K562 (cell line): Measurements from ENCODE around the gene TBC1D7. TPM values are rescaled to one million over a fixed set of nuclear protein-coding genes. Genes with fewer than 3 reads are reported as not detected.
A peak's percentile ranks its signal among the peaks of the same experiment; 100 is the strongest.

Experiments used
- ATF1 ChIP-seq, 2 experiments: fragments of 450-650 bp in 1 of 2; IDR thresholded peaks; 2 replicates each; pipeline ENCODE4 v1.6.1; 2016; ENCODE audit warnings: missing compliant biosample characterization in 1 of 2, missing genetic modification characterization in 1 of 2
- CHD4 ChIP-seq: fragments of 200-600 bp; sonication (generic); IDR thresholded peaks from 3 replicates; pipeline ENCODE4 v1.6.1; 2012; ENCODE audit warnings: low read depth, mild to moderate bottlenecking, mixed read lengths, low read length, inconsistent platforms; ENCODE audit not compliant: insufficient read depth, insufficient replicate concordance, poor library complexity, severe bottlenecking
- DMBX1 ChIP-seq: fragments of 250-450 bp; sonication (Bioruptor Pico); IDR thresholded peaks from 2 replicates; pipeline ENCODE4 v1.8.0; 2022; ENCODE audit warnings: inconsistent platforms, mild to moderate bottlenecking, moderate library complexity, borderline replicate concordance
- ELF4 ChIP-seq: fragments of 450-650 bp; formaldehyde crosslinking; IDR thresholded peaks from 2 replicates; pipeline ENCODE4 v1.4.0; 2022; ENCODE audit warnings: missing genetic modification characterization
- EP400 ChIP-seq: fragments of 450-650 bp; IDR thresholded peaks from 2 replicates; pipeline ENCODE4 v1.6.1; 2017; ENCODE audit warnings: antibody characterized with exemption, mild to moderate bottlenecking, moderate library complexity
- ESRRB ChIP-seq: fragments of 250-450 bp; sonication (Bioruptor Pico); IDR thresholded peaks from 2 replicates; pipeline ENCODE4 v1.5.0; 2020; ENCODE audit warnings: mild to moderate bottlenecking, moderate library complexity, borderline replicate concordance
- ETV6 ChIP-seq, 3 experiments: fragments of 150-350 bp in 1 of 3; sonication (generic) in 1 of 3; formaldehyde crosslinking in 1 of 3; IDR thresholded peaks; 2 replicates each; pipeline versions ENCODE4 v1.6.1 to v1.8.0; 2014 to 2022; ENCODE audit warnings: borderline replicate concordance in 2 of 3, low read depth in 2 of 3, antibody characterized with exemption in 1 of 3, low read length in 1 of 3, mild to moderate bottlenecking in 1 of 3, missing genetic modification reagents in 1 of 3
- GTF2E2 ChIP-seq: fragments of 200-800 bp; sonication (Bioruptor generic); IDR thresholded peaks from 2 replicates; pipeline ENCODE4 v1.6.1; 2016; ENCODE audit warnings: missing genetic modification characterization, missing compliant biosample characterization
- HNRNPUL1 ChIP-seq: fragments of 200-400 bp; formaldehyde crosslinking; IDR thresholded peaks from 2 replicates; pipeline ENCODE4 v1.6.1; 2017; ENCODE audit warnings: low read length
- JUND ChIP-seq, 2 experiments: IDR thresholded peaks; 2 replicates in 1 of 2; 3 replicates in 1 of 2; pipeline ENCODE4 v1.6.1; 2011; ENCODE audit warnings: borderline replicate concordance in 2 of 2, low read depth in 2 of 2, low read length in 2 of 2, improper control_type of control experiment in 1 of 2, missing biosample characterization in 1 of 2, missing genetic modification characterization in 1 of 2, missing genetic modification reagents in 1 of 2
- MED1 ChIP-seq: sonication (generic); formaldehyde crosslinking; IDR thresholded peaks from 2 replicates; pipeline ENCODE4 v1.8.1; 2023; ENCODE audit warnings: missing genetic modification reagents, borderline replicate concordance
- MEIS2 ChIP-seq: fragments of 450-650 bp; IDR thresholded peaks from 2 replicates; pipeline ENCODE4 v1.6.1; 2014; ENCODE audit warnings: mild to moderate bottlenecking; ENCODE audit not compliant: partially characterized antibody
- NCOR1 ChIP-seq: fragments of 450-650 bp; IDR thresholded peaks from 2 replicates; pipeline ENCODE4 v1.6.1; 2016; ENCODE audit warnings: mild to moderate bottlenecking, moderate library complexity
- PHF20 ChIP-seq: fragments of 450-650 bp; IDR thresholded peaks from 2 replicates; pipeline ENCODE4 v1.6.1; 2018; ENCODE audit not compliant: partially characterized antibody
- STAG1 ChIP-seq: sonication (generic); formaldehyde crosslinking; IDR thresholded peaks from 2 replicates; pipeline ENCODE4 v1.5.0; 2020; ENCODE audit warnings: missing genetic modification reagents, borderline replicate concordance
- TSC22D4 ChIP-seq: fragments of 450-650 bp; IDR thresholded peaks from 2 replicates; pipeline ENCODE4 v1.6.1; 2016; ENCODE audit warnings: missing genetic modification characterization, missing biosample characterization, control low read depth
- ZNF212 ChIP-seq: fragments of 450-650 bp; formaldehyde crosslinking; IDR thresholded peaks from 2 replicates; pipeline ENCODE4 v1.4.0; 2020; ENCODE audit warnings: mild to moderate bottlenecking
- ZNF354B ChIP-seq: fragments of 250-450 bp; sonication (Bioruptor Pico); IDR thresholded peaks from 2 replicates; pipeline ENCODE4 v1.4.0; 2020
- ZNF41 ChIP-seq: fragments of 250-450 bp; sonication (Bioruptor Pico); conservative IDR thresholded peaks from 2 replicates; pipeline ENCODE4 v1.4.0; 2020; ENCODE audit warnings: mild to moderate bottlenecking
- ZNF436 ChIP-seq: fragments of 250-450, 450-650 bp; sonication (Bioruptor Pico); formaldehyde crosslinking; IDR thresholded peaks from 2 replicates; pipeline ENCODE4 v1.7.0; 2020; ENCODE audit warnings: mild to moderate bottlenecking
- ZNF668 ChIP-seq: fragments of 250-450 bp; sonication (Bioruptor Pico); IDR thresholded peaks from 2 replicates; pipeline ENCODE4 v1.8.0; 2022; ENCODE audit warnings: mild to moderate bottlenecking, inconsistent platforms
- polyA plus RNA-seq, 8 experiments: library from polyadenylated mRNA; depleted of rRNA in 4 of 8; stranded (reverse) in 5 of 8; unstranded in 3 of 8; fragments of >200 nt; fragmentation: Nextera tagmentation in 2 of 8; fragmentation: Illumina TruSeq in 1 of 8; extraction: Ambion mirVana in 2 of 8; extraction: Trizol in 1 of 8; gene quantifications; 2 replicates each; pipeline versions ENCODE4 v1.2.1 to v1.2.3, GENCODE V29; 2011 to 2014; ENCODE audit warnings: inconsistent platforms in 1 of 8, missing spikeins in 1 of 8
- total RNA-seq, 7 experiments: library from RNA; depleted of rRNA in 6 of 7; stranded (reverse); fragments of >200 nt in 6 of 7; fragmentation: Illumina TruSeq in 2 of 7; extraction: Trizol in 2 of 7; gene quantifications; 2 replicates each; pipeline versions ENCODE4 v1.2.1 to v1.2.3, GENCODE V29; 2011 to 2021; ENCODE audit warnings: low replicate concordance in 1 of 7
- TF ChIP-seq, protein P1 (sequence below): fragments of 450-650 bp; formaldehyde crosslinking; IDR thresholded peaks from 2 replicates; pipeline ENCODE4 v1.4.0; 2020; ENCODE audit warnings: mild to moderate bottlenecking, mixed read lengths
- TF ChIP-seq, protein P2 (sequence below): fragments of 450-650 bp; IDR thresholded peaks from 2 replicates; pipeline ENCODE4 v1.6.1; 2016; ENCODE audit warnings: low read depth, mild to moderate bottlenecking, moderate library complexity
- TF ChIP-seq, protein P3 (sequence below): fragments of 450-650 bp; IDR thresholded peaks from 2 replicates; pipeline ENCODE4 v1.6.1; 2016

The TBC1D7 gene
- total and polyA plus RNA-seq, 9 of the 15 experiments (the other 6 are each of a cell fraction or from before 2014, with no cell fraction given): 49.4 to 107 (median 61.1) TPM

DNA sequence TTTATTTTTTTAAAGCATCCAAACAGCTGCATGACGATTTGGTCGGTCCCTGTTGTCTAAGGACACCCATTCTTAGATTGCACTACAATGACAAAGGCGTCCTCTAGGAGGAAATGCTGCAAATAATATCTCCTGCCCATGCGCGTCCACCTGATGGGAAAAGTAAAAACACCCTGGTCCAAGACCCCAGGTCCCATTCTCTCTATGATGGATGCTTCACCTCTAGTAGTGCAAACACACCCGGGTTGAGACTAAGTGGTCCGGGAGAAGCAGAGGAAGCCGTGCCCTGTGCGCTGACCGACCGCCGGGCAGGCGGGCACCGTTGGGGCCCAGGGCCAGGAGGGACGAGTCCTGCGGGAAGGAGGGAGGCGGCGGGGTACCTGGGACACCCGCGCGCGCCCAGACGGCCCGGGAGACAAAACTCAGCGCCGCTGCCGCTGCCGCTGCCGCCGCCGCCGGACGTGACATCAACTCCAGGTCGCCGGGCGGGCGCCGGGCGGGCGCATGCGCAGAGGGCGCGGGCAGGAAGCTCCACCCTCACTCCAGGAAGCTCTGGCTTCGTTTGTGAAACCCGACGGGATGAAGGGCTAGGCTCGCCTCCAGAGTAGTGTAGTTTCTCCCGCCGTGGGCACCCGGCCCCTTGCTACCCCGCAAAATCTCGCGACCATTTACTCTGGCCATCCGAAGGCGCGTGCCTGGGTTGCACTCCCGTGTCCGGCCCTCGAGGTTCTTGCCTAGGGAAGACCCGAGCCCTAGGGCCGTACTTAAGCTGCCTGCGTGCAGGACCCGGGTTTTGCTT, at the start of gene TBC1D7 (continued):
- TF ChIP-seq, protein P1, sequence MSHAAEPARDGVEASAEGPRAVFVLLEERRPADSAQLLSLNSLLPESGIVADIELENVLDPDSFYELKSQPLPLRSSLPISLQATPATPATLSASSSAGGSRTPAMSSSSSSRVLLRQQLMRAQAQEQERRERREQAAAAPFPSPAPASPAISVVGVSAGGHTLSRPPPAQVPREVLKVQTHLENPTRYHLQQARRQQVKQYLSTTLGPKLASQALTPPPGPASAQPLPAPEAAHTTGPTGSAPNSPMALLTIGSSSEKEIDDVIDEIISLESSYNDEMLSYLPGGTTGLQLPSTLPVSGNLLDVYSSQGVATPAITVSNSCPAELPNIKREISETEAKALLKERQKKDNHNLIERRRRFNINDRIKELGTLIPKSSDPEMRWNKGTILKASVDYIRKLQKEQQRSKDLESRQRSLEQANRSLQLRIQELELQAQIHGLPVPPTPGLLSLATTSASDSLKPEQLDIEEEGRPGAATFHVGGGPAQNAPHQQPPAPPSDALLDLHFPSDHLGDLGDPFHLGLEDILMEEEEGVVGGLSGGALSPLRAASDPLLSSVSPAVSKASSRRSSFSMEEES (CRISPR knock-in tag): no peak
- TF ChIP-seq, protein P2, sequence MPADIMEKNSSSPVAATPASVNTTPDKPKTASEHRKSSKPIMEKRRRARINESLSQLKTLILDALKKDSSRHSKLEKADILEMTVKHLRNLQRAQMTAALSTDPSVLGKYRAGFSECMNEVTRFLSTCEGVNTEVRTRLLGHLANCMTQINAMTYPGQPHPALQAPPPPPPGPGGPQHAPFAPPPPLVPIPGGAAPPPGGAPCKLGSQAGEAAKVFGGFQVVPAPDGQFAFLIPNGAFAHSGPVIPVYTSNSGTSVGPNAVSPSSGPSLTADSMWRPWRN: no peak
- TF ChIP-seq PHF20 (peak; percentile 70), CHD4 (no peak), TSC22D4 (no peak), ZNF212 (no peak), HNRNPUL1 (no peak), MEIS2 (peak; percentile 92), NCOR1 (peak; percentile 27; the same call in 1 of the 2 replicates), ZNF354B (CRISPR knock-in tag) (no peak), ESRRB (CRISPR knock-in tag) (no peak), ATF1 (CRISPR knock-in tag; IDR thresholded peaks at IDR 0.05) (no peak), ATF1 (tag; IDR thresholded peaks at IDR 0.05) (peak; percentile 87), ELF4 (0 out of 2 replicates have a peak, but pooled peaks have one; percentile 9), EP400 (peak; percentile 72), STAG1 (CRISPR knock-in tag) (no peak), ETV6 (IDR thresholded peaks at IDR 0.05; ENCODE audit: borderline replicate concordance in 1 of 2, low read depth in 2 of 2, low read length in 1 of 2) (no peak), ETV6 (CRISPR knock-in tag; IDR thresholded peaks at IDR 0.05; ENCODE audit: borderline replicate concordance) (no peak), GTF2E2 (peak; percentile 75; the same call in 1 of the 2 replicates), JUND (IDR thresholded peaks at IDR 0.05; ENCODE audit: borderline replicate concordance, low read depth, low read length) (no peak), JUND (tag; IDR thresholded peaks at IDR 0.05; ENCODE audit: borderline replicate concordance, low read depth, low read length) (peak; percentile 34; the same call in 1 of the 3 replicates), MED1 (CRISPR knock-in tag) (no peak), ZNF41 (no peak), ZNF668 (CRISPR knock-in tag) (no peak), ZNF436 (no peak), DMBX1 (CRISPR knock-in tag) (no peak)
- TF ChIP-seq, protein P3, sequence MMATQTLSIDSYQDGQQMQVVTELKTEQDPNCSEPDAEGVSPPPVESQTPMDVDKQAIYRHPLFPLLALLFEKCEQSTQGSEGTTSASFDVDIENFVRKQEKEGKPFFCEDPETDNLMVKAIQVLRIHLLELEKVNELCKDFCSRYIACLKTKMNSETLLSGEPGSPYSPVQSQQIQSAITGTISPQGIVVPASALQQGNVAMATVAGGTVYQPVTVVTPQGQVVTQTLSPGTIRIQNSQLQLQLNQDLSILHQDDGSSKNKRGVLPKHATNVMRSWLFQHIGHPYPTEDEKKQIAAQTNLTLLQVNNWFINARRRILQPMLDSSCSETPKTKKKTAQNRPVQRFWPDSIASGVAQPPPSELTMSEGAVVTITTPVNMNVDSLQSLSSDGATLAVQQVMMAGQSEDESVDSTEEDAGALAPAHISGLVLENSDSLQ: no peak
